DOHH2 (cell line): ENCODE data around the gene FAF2.

Experiments used
- H3F3A ChIP-seq: fragments of 200-600 bp; sonication (generic), shearing (Covaris generic); 2 replicates; pipeline ENCODE4 v1.6.0; 2016; ENCODE audit warnings: antibody characterized with exemption, mild to moderate bottlenecking; ENCODE audit not compliant: control insufficient read depth, insufficient read depth
- H3K27ac ChIP-seq: fragments of 200-600 bp; sonication (generic); 2 replicates; pipeline ENCODE4 v1.5.1; 2014; ENCODE audit warnings: low read depth, mild to moderate bottlenecking, low read length, moderate library complexity
- H3K27me3 ChIP-seq: fragments of 200-600 bp; sonication (generic); 2 replicates; pipeline ENCODE4 v1.6.1; 2014; ENCODE audit warnings: mild to moderate bottlenecking, low read length, mixed read lengths; ENCODE audit not compliant: control insufficient read depth
- H3K36me3 ChIP-seq: fragments of 200-600 bp; sonication (generic); 2 replicates; pipeline ENCODE4 v1.6.1; 2014; ENCODE audit warnings: mild to moderate bottlenecking, low read length, moderate library complexity, mixed read lengths; ENCODE audit not compliant: control insufficient read depth
- H3K4me1 ChIP-seq: fragments of 200-600 bp; sonication (generic); 2 replicates; pipeline ENCODE4 v1.6.1; 2014; ENCODE audit warnings: mild to moderate bottlenecking, low read length, mixed read lengths; ENCODE audit not compliant: control insufficient read depth
- H3K4me2 ChIP-seq: fragments of 200-600 bp; sonication (generic); 2 replicates; pipeline ENCODE4 v1.6.0; 2014; ENCODE audit warnings: mild to moderate bottlenecking, low read length, moderate library complexity
- H3K4me3 ChIP-seq: fragments of 200-600 bp; sonication (generic); 2 replicates; pipeline ENCODE4 v1.5.1; 2014; ENCODE audit warnings: mild to moderate bottlenecking, low read length, mixed read lengths
- H3K79me2 ChIP-seq: fragments of 200-600 bp; sonication (generic); 2 replicates; pipeline ENCODE4 v1.6.1; 2014; ENCODE audit warnings: mild to moderate bottlenecking, low read length, mixed read lengths; ENCODE audit not compliant: control insufficient read depth
- H3K9me2 ChIP-seq: fragments of 200-600 bp; sonication (generic); replicated peaks from 2 replicates; pipeline ENCODE4 v1.6.1; 2014; ENCODE audit warnings: mild to moderate bottlenecking, low read length, mixed read lengths; ENCODE audit not compliant: control insufficient read depth
- H3K9me3 ChIP-seq: fragments of 200-600 bp; sonication (generic); 2 replicates; pipeline ENCODE4 v1.6.1; 2014; ENCODE audit warnings: antibody characterized with exemption, low read length, mixed read lengths; ENCODE audit not compliant: control insufficient read depth, insufficient read depth
- H4K20me1 ChIP-seq: fragments of 200-600 bp; sonication (generic); 2 replicates; pipeline ENCODE4 v1.6.0; 2014; ENCODE audit warnings: low read depth, mild to moderate bottlenecking, antibody characterized with exemption, low read length, moderate library complexity; ENCODE audit not compliant: control insufficient read depth, insufficient read depth
- EZH2phosphoT487 ChIP-seq: fragments of 200-600 bp; sonication (generic); IDR thresholded peaks from 2 replicates; pipeline ENCODE4 v1.6.1; 2017; ENCODE audit warnings: borderline replicate concordance, mild to moderate bottlenecking, antibody characterized with exemption, low read length, moderate library complexity, mixed read lengths
- TF ChIP-seq, protein P1 (sequence below): fragments of 200-600 bp; sonication (generic); IDR thresholded peaks from one replicate; pipeline ENCODE4 v1.5.1; 2014; ENCODE audit warnings: antibody characterized with exemption, mild to moderate bottlenecking, low read depth, low read length; ENCODE audit not compliant: poor library complexity, severe bottlenecking

FAF2 gene

DNA sequence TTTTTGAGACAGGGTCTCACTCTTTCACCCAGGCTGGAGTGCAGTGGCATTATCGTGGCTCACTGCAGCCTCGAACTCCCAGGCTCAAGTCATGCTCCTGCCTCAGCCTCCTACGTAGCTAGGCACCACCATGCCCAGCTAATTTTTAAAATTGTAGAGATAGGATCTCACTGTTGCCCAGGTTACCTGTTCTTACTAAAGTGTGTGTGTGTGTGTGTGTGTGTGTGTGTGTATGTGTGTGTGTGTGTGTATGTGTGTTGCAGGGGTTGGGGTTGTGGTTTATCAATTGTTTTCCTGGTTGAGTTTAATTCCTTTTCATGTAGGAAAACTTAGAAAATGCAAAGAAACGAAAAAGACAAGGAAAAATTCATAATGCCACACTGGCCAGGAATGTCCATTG lies 67.2 kb downstream of the FAF2 start:
- H3K27me3 ChIP-seq, result no peaks in the 10 kb centered on the region
- no peak for TF ChIP-seq EZH2phosphoT487
- TF ChIP-seq, protein P1, sequence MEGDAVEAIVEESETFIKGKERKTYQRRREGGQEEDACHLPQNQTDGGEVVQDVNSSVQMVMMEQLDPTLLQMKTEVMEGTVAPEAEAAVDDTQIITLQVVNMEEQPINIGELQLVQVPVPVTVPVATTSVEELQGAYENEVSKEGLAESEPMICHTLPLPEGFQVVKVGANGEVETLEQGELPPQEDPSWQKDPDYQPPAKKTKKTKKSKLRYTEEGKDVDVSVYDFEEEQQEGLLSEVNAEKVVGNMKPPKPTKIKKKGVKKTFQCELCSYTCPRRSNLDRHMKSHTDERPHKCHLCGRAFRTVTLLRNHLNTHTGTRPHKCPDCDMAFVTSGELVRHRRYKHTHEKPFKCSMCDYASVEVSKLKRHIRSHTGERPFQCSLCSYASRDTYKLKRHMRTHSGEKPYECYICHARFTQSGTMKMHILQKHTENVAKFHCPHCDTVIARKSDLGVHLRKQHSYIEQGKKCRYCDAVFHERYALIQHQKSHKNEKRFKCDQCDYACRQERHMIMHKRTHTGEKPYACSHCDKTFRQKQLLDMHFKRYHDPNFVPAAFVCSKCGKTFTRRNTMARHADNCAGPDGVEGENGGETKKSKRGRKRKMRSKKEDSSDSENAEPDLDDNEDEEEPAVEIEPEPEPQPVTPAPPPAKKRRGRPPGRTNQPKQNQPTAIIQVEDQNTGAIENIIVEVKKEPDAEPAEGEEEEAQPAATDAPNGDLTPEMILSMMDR, result no peak
- H3K36me3 ChIP-seq, result no peaks in the 10 kb centered on the region
- no peaks in the 10 kb centered on the region for H3F3A ChIP-seq
- H3K4me3 ChIP-seq, result no peak overlapping the region
- no peaks in the 10 kb centered on the region for H3K9me3 ChIP-seq
- no peaks in the 10 kb centered on the region for H4K20me1 ChIP-seq
- H3K27ac ChIP-seq, result no peak overlapping the region
- no peaks in the 10 kb centered on the region for H3K9me2 ChIP-seq
- H3K4me2 ChIP-seq, result peak overlapping the region; percentile 32; the same call in 1 of the 2 replicates
- peaks cover 17% of the 10 kb centered on the region for H3K4me1 ChIP-seq
- no peaks in the 10 kb centered on the region for H3K79me2 ChIP-seq

GRCh38 chr5:176517053-176517661 lies 69.0 kb downstream of the FAF2 start:
- Histone ChIP-seq H3K4me3 (no peak overlapping the region), H3K4me1 (peaks cover 29% of the 10 kb centered on the region), H3F3A (peaks cover 4% of the 10 kb centered on the region; the same call in 1 of the 2 replicates), H3K9me3 (no peaks in the 10 kb centered on the region), H3K4me2 (no peak overlapping the region), H3K36me3 (no peaks in the 10 kb centered on the region), H4K20me1 (no peaks in the 10 kb centered on the region), H3K27ac (no peak overlapping the region), H3K27me3 (no peaks in the 10 kb centered on the region), H3K9me2 (no peaks in the 10 kb centered on the region), H3K79me2 (no peaks in the 10 kb centered on the region)
- TF ChIP-seq EZH2phosphoT487, result no peak
- TF ChIP-seq, protein P1, result no peak

DNA sequence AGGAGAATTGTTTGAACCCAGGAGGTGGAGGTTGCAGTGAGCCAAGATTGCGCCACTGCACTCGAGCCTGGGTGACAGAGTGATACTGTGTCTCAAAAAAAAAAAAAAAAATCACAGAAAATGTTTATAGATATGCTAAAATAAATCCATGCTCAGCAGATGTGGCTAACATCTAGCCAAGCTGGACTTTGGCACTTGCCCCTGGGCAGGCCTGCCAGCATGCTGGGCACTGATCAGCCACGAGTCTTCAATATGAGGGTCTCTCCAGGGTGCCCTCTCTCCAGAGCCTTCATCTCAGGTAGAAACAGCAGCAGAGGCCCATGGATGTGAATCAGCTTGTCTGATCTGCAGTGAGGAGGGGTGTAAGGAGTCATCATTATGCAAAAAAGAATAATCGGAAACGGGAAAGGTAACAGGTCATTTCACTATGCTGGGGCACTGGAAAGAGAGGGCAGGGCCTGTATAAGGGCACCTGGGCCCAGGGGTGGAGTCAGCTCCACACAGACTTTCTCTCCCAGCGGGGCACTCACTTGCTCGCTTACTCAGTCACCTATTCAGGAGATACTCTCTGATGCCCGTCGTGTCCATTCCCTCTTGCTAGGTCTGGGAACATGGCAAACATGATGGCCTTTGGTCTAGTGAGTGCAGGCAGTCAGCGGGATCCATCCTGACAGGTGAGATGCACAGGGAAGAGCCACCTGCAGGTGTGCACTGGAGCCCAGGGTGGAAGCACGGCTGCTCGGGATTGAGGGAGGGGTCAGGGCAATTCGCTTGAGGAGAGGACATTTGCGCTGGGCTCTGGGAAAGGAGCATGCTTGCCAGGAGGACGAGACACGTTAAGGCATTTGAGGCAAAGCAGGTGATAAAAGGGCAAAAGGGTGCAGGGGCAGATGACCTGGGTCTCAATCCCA lies 71.9 kb downstream of the FAF2 start:
- no peak overlapping the region for H3K4me3 ChIP-seq
- H3K9me2 ChIP-seq, result no peaks in the 10 kb centered on the region
- H3K27me3 ChIP-seq, result no peaks in the 10 kb centered on the region
- peaks cover 41% of the 10 kb centered on the region for H3K4me1 ChIP-seq
- no peaks in the 10 kb centered on the region for H3K9me3 ChIP-seq
- H3K79me2 ChIP-seq, result no peaks in the 10 kb centered on the region
- TF ChIP-seq EZH2phosphoT487, result no peak
- TF ChIP-seq, protein P1, result no peak
- H3K36me3 ChIP-seq, result no peaks in the 10 kb centered on the region
- no peaks in the 10 kb centered on the region for H4K20me1 ChIP-seq
- no peak overlapping the region for H3K4me2 ChIP-seq
- H3F3A ChIP-seq, result peaks cover 9% of the 10 kb centered on the region
- no peak overlapping the region for H3K27ac ChIP-seq
